Testis (tissue), 3 donors: ENCODE measurements around the gene GPR4. TPM values are rescaled to one million over a fixed set of nuclear protein-coding genes. Genes with fewer than 3 reads are reported as not detected.
"Not testable (repeated sequence)": the region's sequence is repeated elsewhere in the genome, so short reads cannot be mapped to it uniquely, and the experiment has no call there.

Source experiments
- DNase-seq: peaks from one replicate; pipeline ENCODE4 v3.0.0-alpha.2; 2019
- H3K27ac ChIP-seq, 2 donors: fragments of 200-600 bp; sonication (generic); one replicate each; pipeline ENCODE4 v1.5.1; 2019
- H3K27me3 ChIP-seq: fragments of 200-600 bp; sonication (generic); one replicate; pipeline ENCODE4 v1.5.1; 2019
- H3K36me3 ChIP-seq: fragments of 200-600 bp; sonication (generic); one replicate; pipeline ENCODE4 v1.5.1; 2017; ENCODE audit warnings: low read depth; ENCODE audit errors: missing control alignments
- H3K4me1 ChIP-seq: fragments of 200-600 bp; sonication (generic); one replicate; pipeline ENCODE4 v1.5.1; 2019
- H3K4me3 ChIP-seq, 2 donors: fragments of 200-600 bp; sonication (generic); one replicate each; pipeline ENCODE4 v1.5.1; 2017 to 2019
- H3K9me3 ChIP-seq: fragments of 200-600 bp; sonication (generic); one replicate; pipeline ENCODE4 v1.5.1; 2017
- POLR2A ChIP-seq: fragments of 450-650 bp; IDR thresholded peaks from one replicate; pipeline ENCODE4 v1.6.1; 2017; ENCODE audit warnings: antibody characterized with exemption, mild to moderate bottlenecking, moderate library complexity
- WGBS, 2 donors: methylation state at CpG; one replicate each; pipeline ENCODE4 v1.1.5; 2018; 5-methylcytosine and 5-hydroxymethylcytosine counted together
- intact Hi-C: fragments of 100-400 bp; cut with DNase I; formaldehyde crosslinking; loops from one replicate; pipeline ENCODE4 v1.15.1; 2023; ENCODE audit warnings: low total_unique reads
- polyA plus RNA-seq: library from polyadenylated mRNA; stranded (reverse); fragments of 350-450 nt; fragmentation: Illumina TruSeq; extraction: RNeasy Lipid Tissue Mini Kit (QIAGEN cat#74804); gene quantifications from one replicate; pipeline ENCODE4 v1.2.3, GENCODE V29; 2014; ENCODE audit warnings: low read depth, low replicate concordance; ENCODE audit not compliant: insufficient read depth
- total RNA-seq, 2 donors: library from RNA; depleted of rRNA; stranded (reverse); fragments of >200 nt; gene quantifications; one replicate each; pipeline ENCODE4 v1.2.3, GENCODE V29; 2016
- TF ChIP-seq, protein P1 (sequence below), 3 experiments: fragments of 450-650 bp in 2 of 3; fragments of 200-600 bp in 1 of 3; sonication (generic) in 1 of 3; IDR thresholded peaks; one replicate each; pipeline ENCODE4 v1.5.1; 2016 to 2019; ENCODE audit warnings: antibody characterized with exemption in 3 of 3, mild to moderate bottlenecking in 2 of 3, moderate library complexity in 1 of 3

Gene GPR4
- total and polyA plus RNA-seq, 3 donors from 2014 or later = 0.81 to 3.2 (median 1.9) TPM

DNA sequence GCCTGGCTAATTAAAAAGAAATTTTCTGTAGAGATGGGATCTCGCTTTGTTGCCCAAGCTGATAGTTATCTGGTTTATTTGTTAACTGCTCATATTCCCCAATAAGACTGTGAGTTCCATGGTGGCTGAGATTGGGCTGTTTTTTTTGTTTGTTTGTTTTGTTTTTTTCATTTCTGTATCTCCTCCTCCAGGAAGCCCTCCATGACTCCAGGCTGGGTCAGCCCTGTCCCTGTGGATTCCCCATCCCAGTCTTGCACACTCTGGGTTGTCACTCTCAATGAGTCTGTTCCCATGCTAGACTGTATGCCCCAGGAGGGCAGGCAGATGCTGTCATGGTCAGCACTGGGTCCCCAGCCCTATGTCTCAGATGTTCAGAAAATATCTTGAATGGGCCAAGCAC is 34.3 kb upstream of the GPR4 start:
- Histone ChIP-seq H3K9me3 (no peaks in the 10 kb centered on the region), H3K4me3 (no peak overlapping the region), H3K27ac (no peak overlapping the region), H3K4me1 (peaks cover 12% of the 10 kb centered on the region), H3K27me3 (no peaks in the 10 kb centered on the region), H3K36me3 (no peaks in the 10 kb centered on the region)
- no peak for DNase-seq
- TF ChIP-seq POLR2A = no peak
- TF ChIP-seq, protein P1, sequence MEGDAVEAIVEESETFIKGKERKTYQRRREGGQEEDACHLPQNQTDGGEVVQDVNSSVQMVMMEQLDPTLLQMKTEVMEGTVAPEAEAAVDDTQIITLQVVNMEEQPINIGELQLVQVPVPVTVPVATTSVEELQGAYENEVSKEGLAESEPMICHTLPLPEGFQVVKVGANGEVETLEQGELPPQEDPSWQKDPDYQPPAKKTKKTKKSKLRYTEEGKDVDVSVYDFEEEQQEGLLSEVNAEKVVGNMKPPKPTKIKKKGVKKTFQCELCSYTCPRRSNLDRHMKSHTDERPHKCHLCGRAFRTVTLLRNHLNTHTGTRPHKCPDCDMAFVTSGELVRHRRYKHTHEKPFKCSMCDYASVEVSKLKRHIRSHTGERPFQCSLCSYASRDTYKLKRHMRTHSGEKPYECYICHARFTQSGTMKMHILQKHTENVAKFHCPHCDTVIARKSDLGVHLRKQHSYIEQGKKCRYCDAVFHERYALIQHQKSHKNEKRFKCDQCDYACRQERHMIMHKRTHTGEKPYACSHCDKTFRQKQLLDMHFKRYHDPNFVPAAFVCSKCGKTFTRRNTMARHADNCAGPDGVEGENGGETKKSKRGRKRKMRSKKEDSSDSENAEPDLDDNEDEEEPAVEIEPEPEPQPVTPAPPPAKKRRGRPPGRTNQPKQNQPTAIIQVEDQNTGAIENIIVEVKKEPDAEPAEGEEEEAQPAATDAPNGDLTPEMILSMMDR (IDR thresholded peaks at IDR 0.05) = no peak
- WGBS, 2 donors = 83 to 92% methylated on average over 1 of the region's 1 CpG
- intact Hi-C loops = no loop called here

DNA sequence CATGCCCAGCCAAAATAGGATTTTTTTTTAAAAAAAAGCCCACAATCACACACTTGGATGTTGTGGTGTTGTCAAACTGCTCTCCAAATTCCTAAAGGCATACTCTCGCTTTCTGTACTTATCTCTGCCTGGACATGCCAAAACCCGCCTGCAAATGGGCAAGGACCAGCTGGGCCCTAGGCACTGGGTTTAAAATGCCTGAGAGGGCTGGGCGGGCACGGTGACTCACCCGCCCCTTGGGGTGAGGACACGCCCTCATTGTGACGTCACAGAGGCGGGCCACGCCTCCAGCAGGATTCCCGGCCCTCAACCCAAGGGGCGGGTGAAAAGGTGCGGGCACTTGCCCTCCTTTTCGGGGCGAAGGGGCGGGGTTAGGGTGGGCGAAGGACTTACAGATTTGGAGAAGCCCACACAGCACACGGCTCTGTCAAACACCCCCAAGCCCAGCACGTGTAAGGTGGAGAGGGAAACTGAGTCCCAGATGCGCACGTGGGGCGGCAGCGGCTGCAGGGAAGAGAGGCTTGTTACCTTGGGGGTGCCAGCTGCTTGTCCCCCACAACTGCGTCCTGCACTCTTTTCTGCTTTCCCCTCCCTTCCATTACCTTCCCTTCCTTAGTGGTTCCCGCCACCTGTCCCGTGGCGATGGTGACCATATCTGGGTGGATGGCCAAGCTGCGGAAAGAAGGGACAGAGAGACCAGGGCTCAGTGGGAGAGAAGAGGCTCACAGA is 30.6 kb upstream of the GPR4 start:
- Histone ChIP-seq H3K9me3 (no peaks in the 10 kb centered on the region), H3K4me1 (no peaks in the 10 kb centered on the region), H3K36me3 (no peaks in the 10 kb centered on the region), H3K4me3 (peak overlapping the region in 1 of 2 donors; percentile 23), H3K27ac (no peak overlapping the region), H3K27me3 (no peaks in the 10 kb centered on the region)
- intact Hi-C loops = no loop called here
- 42 to 55% methylated on average over 25 to 27 of the region's 27 CpGs for WGBS, 2 donors
- DNase-seq = peak; percentile 70
- no peak for TF ChIP-seq POLR2A
- TF ChIP-seq, protein P1 (IDR thresholded peaks at IDR 0.05) = no peak

DNA sequence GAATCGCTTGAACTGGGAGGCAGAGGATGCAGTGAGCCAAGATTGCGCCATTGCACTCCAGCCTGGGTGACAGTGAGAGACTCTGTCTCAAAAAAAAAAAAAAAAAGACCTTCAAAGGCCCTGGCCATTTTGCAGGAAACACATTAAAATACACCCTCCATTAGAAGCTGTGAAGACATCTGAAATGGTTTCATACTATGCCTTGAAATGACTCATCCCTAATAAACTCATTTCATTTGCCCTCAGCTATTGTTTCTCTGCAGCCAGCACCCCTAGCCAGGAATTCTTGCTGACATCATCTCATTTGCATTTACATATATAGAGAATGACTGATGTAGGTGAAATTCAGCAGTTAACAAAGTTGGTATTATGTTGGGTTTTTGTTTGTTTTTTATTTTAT is 28.5 kb upstream of the GPR4 start:
- WGBS, 2 donors = 97% methylated on average over 2 of the region's 2 CpGs
- no peak for DNase-seq
- TF ChIP-seq, protein P1 (IDR thresholded peaks at IDR 0.05) = no peak
- no peak for TF ChIP-seq POLR2A
- Histone ChIP-seq H3K36me3 (no peaks in the 10 kb centered on the region), H3K4me1 (no peaks in the 10 kb centered on the region), H3K27me3 (no peaks in the 10 kb centered on the region), H3K4me3 (no peak overlapping the region), H3K27ac (no peak overlapping the region), H3K9me3 (no peaks in the 10 kb centered on the region)
- intact Hi-C loops = no loop called here

DNA sequence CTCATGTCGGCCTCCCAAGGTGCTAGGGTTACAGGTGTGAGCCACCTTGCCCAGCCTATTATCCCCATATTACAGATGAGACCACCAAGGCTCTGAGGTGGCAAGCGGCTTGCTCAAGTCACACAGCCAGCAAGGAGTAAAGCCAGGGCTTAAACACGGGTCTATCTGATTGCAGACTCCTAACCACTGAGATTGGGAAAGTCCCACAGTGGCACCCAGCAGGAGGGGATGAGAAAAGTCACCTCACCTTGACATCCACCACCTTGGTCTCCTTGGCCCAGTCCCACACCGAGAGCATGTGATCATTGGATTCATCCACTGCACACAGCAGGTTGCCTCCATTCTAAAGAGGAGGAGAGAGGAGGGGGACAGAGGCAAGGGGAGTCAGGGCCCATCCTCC is 27.7 kb upstream of the GPR4 start:
- intact Hi-C loops = no loop called here

DNA sequence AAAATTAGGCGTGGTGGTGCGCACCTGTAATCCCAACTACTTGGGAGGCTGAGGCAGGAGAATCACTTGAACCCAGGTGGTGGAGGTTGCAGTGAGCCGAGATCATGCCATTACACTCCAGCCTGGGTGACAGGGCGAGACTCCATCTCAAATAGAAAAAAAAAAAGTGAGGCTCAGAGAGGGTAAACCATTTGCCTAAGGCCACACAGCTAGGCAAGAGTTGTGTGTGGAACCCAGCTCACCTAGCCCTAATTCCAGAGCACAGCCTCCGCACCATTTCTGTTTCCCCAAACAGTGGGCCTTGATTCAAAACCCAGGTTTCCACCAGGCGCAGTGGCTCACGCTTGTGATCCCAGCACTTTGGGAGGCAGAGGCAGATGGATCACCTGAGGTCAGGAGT is 26.2 kb upstream of the GPR4 start:
- WGBS, 2 donors = 88 to 98% methylated on average over 7 of the region's 7 CpGs
- H3K36me3 ChIP-seq, intact Hi-C loops: not testable (repeated sequence)

More for the DNA sequence above, 27.7 kb upstream of the GPR4 start:
- Histone ChIP-seq H3K4me1 (no peaks in the 10 kb centered on the region), H3K4me3 (no peak overlapping the region), H3K27me3 (no peaks in the 10 kb centered on the region), H3K36me3 (no peaks in the 10 kb centered on the region), H3K9me3 (no peaks in the 10 kb centered on the region), H3K27ac (no peak overlapping the region)
- WGBS, 2 donors = 77 to 83% methylated on average over 3 to 4 of the region's 4 CpGs
- no peak for DNase-seq
- TF ChIP-seq, protein P1 (IDR thresholded peaks at IDR 0.05) = no peak
- TF ChIP-seq POLR2A = no peak

More for the DNA sequence above, 26.2 kb upstream of the GPR4 start:
- DNase-seq, H3K27me3 ChIP-seq, H3K9me3 ChIP-seq, H3K4me3 ChIP-seq, H3K27ac ChIP-seq, H3K4me1 ChIP-seq: not testable (repeated sequence)
